CD4-positive, alpha-beta T cell treated with Interleukin-10 for 1 hour (primary cell): Measurements from ENCODE around the gene RBM20.

Source experiments
- DNase-seq: peaks from one replicate; pipeline ENCODE4 v3.0.0-alpha.2; 2020

The RBM20 gene

DNA sequence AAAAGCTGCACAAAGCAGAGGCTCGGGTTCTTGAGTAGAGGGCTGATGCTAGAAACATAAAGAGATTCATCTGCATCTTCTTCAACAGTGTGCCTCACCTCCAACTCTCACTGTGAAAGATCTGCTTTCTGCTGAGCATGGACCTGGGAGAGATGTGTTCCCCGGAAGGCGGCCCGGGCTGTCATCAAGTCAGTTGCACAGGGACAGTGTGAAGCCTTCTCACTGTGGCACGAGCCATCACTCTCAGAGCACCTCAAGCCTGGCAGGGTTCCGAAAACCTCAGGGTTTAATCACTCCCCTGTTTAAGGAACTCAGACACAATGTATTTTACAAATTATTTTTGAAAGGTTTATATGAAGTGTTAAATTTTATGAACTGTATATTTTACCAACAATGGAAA lies 98.7 kb downstream of the RBM20 start:
- DNase-seq: no peak

DNA sequence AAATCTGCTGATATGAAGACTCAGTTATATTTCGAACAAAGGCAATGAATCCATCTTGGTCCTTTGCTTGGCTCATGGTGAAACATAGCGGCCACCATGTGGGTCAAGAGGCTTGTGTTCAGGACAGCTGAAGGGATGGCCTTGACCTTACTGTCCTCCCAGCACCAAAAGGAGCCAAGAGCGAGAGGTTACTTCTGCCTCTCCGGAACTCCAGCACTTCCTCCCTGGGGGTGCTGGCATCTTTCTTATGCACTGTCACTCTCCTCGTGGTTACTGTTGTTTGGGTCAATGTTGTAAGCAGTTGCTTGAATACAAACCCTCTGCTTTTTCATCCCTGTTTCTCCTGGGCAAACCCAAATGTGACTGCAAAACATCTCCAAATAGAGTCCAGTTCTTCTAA lies 100.6 kb downstream of the RBM20 start:
- no peak for DNase-seq

DNA sequence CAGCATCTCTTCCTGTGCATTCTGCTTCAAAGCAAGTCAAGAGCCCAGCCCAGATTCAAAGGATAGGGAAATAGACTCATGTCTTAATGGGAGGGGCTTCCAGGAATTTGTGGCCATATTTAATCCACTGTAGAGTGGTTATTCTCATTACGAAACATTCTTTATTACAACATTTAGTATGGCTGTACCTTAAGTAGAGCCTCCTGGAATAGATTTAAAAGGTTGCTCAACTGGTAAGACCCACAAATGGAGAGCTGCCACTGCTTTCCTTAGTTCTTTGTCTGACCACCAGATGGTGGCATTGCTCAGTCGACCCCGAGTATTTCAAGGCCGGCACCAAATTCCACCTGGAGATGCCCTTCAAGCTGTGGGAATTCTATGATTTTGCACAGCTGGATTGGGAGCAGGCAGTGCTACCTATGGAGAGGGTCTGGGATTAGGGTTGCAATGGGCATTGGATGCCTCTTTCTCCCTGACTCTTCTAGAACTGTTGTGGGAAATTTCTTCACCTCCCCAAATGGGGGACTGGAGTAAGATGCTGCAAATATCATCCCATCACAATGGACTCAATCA lies 102.2 kb downstream of the RBM20 start:
- DNase-seq: peak; percentile 63

DNA sequence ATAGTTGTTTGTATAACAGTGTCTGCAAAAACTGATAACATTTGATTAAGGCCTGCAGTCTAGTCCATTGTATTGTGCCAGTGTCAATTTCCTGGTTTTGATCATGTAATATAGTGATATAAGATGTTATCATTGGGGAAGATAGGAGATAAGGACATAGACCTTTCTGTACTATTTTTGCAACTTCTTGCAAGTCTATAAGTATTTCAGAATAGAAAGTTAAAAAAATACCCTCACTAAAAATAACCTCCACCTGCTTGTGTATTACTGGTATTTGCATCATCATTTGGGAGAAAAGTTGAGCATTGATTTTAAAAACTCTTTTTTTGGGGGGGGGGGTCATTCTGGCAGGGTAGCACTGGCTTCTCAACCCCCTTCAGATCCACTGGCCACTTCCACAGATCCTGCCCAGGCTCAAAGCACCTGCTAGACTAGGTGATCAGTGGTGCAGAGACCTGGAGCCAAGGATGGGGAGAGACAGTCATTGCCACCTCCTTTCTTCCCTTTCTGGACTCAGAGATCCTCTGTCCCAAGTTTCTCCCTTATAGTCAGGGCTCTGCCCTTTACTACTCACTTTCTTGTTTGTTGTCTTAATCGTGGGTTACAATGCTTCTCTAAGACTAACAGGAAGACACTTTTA lies 103.0 kb downstream of the RBM20 start:
- no peak for DNase-seq

DNA sequence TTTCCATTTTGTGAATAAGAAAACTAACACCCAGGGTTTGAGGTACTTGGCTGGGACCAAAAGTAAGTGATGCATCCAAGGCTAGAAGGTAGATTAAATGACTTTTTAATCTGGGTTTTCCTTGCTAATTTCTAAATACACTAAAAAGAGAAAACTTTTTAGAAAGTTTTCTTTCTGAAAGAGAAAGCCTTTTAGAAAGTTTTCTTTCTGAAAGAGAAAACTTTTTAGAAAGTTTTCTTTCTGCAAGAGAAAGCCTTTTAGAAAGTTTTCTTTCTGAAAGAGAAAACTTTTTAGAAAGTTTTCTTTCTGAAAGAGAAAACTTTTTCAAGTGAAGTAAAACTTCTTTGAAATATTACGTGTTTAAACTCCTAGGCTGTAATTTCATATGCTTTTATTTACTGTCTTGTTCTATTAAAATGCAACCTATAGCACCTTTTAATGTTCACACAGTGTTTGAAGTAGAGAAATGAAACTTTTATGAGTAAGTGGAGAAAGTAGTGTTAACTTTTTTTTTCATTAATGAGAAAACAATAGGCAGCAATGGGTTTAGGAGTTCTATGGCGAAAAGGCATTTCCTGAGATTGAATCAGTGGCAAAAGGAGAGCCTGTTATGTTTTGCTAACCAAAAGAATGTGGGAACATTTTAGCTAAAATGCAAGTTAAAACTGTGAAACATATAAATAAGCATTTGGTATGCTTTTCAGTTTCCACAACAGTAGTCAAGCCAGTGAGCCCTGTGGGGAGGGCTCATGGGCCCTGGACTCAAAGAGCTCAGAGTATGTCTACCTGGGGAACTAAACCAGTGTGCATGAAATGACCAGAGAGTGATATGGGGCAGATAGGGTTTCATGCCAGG lies 103.7 kb downstream of the RBM20 start:
- no peak for DNase-seq

DNA sequence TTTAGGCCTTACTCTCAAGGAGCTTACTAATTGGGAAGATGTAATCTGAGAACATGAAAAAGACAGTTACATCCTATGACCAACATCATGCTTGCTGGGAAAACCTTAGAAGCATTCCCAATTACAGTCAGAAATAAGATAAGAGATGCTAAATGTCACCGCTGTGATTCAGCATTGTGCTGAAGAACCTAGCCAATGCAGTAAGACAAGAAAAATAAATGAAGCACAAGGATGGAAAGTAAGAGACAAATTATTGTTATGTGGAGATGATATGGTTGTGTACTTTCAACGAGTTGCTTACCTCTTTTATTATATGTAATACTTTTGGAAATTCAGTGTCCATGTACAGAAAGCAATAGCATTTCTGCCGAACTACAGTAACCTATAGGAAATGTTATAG lies 104.8 kb downstream of the RBM20 start:
- DNase-seq: no peak

DNA sequence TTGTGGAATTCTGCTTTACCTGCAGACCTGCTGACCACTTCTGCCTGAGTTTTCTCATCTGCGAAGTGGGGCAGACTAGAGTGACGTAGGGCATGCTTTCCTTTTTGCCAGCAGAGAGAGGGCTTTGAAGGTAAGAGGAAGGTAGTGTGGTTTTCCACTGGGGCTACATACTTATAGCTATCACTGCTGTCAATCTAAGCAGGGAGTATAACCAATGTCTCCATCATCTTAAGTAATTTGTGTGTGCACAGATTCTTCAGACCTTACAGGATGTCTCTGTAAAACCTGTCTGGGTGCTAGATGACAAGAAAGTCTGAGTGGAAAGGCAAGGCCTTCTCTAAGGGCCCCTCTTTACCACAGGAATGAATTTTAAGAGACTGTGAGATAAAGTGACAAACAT lies 106.8 kb downstream of the RBM20 start:
- DNase-seq: peak; percentile 40

DNA sequence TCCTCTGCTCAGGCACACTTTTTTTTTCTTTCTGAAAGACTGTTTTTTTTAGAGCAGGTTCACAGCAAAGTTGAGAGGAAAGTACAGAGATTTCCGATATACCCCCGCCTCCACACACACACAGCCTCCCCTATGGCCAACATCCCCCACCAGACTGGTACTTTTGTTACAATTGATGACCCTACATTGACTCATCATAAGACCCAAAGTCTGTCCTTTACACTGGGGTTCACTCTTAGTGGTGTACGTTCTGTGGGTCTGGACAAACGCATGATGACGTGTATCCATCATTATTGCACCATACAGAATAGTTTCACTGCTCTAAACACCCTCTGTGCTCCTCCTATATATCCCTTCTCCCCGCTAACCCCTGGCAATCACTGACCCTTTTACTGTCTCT lies 107.7 kb downstream of the RBM20 start:
- no peak for DNase-seq

DNA sequence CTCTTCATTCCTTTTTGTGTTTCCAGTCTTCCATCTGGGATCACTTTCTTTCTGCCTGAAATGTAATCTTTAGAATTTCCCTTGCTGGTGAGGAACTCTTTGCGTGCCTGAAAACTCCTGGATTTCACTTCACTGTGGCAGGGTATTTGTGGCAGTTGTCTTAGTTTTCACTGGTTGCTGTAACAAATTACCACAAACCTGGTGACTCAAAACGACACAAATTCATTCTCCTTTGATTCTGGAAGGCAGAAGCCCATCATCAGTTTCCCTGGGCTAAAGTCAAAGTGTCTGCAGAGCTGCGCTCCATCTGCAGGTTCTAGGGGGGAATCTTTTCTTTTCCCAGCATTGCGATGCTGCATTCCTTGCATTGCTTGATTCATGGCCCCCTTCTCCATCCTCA lies 109.3 kb downstream of the RBM20 start:
- DNase-seq: no peak

DNA sequence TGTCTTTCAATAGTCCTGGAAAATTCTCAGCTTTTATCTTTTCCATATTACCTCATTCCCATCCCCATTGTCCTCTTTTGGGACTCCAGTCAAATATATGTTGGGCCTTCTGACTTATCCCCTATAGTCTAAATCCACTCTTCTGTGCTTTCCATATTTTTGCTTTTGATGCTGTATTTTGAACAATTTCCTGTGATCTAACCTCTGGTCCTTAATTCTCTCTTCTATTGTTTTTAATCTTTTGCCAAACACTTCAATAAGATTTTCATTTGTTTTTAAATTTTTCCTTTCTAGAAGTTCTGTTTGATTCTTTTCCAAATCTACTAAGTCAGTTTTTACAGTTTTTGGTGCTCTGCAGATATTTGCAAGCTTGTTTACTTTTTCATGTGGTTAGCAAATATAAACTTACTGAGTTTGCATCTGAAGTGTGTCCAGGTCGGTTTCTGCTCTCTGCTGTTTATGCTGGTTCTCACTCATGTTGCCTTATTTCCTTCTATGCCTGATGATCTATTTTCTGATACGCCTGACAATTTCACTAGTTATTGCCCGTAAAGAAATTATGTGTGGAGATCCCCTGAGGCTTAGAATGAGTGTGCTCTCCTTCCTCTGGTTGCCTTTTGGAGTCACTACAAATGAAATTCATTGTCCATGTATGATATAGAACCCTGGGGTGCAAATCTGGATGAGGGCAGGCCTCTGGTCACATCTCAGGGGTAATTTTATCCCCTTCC lies 110.4 kb downstream of the RBM20 start:
- no peak for DNase-seq

DNA sequence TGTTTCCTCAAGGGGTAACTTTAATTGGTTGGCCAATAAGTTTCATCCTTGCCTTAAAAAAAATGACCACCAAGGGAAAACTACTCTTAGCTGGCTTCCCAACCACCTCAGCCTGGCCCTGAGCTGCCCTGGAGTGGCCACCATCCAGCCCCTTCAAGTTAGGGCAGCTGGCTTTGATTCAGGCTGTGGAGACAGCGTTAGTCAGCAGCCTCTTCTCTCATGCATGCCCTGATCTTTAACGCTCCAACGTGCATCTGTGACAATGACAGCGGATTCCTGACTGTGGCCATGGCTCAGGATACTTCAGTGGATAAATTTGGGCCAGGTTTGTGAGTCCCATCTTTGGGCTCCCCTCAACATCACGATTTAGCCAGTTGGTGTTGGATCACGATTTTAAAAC lies 111.6 kb downstream of the RBM20 start:
- no peak for DNase-seq

DNA sequence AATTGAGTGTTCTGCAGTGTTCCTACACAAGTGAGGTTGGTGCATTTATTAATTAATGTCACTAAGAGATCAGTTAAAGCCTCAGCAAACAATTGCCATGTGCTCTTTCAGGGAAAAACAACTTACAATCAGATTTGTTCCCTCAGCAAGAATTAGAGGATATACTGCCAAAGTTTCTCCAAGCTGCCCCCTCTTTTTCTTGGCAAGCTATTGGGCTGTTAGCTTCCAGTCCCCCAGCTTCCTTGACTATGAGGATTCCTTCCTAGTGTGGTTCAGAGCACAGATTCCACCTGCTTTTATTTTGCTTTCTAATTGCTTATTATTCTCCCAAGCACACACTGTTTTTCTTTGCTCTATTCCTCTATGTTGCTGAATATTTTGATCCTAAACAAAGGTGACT lies 112.7 kb downstream of the RBM20 start:
- DNase-seq: no peak

DNA sequence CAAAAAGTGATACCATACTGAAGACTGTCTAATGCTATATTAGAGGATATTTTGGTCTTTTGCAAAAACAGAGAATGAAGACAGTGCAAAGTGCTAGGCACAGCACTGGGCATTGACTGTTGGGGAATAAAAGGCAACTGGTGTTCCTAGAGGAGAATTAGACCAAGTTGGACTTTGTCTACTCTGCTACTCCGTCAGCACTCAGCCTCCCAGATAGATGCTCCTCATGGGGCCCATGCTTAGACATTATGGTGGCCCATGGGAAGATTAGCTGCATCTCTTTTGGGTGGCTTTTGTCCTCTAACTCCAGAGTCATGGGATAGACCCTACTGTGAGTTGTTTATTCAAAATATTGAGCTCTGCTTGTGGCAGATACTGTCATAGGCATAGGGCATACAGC lies 113.5 kb downstream of the RBM20 start:
- no peak for DNase-seq

DNA sequence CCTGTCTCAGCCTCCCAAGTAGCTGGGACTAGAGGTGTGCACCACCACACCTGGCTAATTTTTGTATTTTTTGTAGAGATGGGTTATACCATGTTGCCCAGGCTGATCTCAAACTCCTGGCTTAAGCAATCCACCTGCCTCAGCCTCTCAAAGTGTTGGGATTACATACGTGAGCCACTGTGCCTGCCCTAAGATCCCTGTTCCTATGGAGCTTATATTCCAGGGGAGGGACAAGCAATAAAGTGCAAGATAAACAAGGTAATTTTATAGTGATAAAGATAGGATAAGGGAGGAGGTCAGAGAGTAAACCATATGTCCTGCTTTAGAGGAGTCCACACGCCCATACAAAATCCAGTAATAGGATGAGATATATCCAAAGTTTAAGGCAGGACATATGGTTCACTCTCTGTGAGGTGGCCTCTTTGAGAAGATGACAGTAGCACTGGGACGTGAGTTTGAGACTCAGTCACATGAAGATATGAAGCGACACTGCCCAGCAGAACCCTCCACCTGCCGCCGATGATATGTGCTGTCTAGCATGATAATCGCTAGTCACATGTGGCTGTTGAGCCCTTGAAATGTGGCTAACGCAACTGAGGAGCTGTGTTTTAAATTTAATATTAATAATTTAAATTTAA lies 114.1 kb downstream of the RBM20 start:
- DNase-seq: no peak

DNA sequence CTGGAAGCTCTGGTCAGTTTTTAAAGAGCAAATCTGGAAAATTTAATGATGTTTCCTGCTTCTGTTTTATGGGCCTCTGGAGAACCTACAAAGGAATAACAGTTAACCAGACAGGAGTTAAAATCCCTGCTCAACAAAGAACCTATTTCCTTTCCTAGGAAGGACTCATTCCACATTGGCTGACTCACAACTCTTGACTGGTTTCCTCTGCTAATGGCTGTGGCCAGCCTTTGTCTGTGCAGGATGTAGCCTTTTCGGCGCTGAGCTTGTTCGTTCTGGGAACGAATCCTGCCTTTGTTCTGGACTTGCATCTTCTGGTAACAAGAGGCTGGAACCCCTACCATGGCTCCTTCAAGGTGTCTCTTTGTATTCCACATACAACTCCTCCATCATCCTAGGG lies 114.8 kb downstream of the RBM20 start:
- no peak for DNase-seq

DNA sequence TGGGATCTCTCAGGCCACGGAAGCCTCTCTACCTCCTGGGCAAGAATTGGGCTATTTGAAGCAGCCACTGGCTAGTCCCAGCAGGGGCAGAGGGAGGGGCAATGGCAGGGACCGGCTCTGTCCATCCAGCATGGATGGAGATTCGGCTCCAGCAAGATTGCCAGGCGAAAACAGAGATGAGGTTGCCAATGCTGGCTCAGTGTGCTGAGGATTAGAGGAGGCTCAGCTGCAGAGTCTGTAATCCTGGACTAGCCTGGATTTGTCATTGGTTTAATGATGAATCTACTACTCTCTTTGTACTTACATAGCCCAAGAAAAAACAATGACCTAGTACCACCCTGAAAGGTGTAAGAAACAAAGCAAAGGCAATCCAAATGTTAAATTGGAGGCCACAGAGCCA lies 115.4 kb downstream of the RBM20 start:
- no peak for DNase-seq

DNA sequence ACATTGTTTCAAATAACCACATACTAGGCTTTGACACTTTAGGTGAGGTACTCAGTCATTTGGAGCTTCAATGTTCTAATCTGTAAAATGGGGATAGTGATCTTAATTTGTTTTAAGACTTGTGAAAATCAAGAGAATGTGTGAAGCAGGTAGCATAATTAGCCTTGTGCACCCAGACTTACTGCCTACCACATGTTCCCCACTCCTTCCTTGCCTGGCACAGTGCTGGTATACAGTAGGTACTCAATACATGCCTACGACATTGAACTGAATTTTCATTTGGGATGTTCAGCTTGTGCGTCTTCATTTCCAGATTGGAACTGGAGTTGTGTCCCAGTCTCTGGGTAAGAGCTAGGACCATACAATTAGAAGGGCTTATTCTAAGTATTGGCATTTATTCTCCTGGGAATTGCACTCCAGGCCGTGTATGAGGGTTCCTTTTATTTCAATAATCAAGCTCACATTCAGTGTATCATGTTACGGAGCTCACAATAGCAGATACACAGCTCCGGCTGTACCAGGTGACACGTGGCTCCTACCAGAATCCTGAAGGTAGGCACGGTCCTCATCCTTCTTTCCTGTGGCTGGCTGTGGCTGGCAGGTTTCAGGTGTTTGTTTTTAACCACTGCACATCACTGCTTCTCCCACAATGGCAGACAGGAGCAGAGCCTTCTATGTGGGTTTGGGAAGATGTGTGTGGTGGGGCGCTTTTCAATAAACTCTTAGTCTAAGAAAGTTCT lies 118.1 kb downstream of the RBM20 start:
- no peak for DNase-seq

DNA sequence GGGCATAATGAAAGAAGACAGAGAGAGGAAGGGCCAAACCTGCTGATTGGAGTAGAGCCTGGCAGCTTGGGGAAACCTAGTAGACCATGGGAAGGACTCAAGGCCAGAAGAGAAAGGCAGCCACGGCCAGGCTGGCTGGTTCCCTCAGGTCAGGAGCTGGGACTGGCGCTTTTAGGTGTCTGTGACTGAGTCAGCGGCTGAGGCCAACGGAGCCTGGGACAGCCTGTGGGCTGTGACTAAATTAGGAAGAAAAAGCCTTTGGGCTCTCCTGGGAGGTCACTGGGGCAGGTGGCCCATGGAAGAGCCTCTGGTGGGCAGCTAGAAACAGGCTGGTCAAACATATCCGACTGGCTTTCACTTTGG lies 118.7 kb downstream of the RBM20 start:
- DNase-seq: no peak

DNA sequence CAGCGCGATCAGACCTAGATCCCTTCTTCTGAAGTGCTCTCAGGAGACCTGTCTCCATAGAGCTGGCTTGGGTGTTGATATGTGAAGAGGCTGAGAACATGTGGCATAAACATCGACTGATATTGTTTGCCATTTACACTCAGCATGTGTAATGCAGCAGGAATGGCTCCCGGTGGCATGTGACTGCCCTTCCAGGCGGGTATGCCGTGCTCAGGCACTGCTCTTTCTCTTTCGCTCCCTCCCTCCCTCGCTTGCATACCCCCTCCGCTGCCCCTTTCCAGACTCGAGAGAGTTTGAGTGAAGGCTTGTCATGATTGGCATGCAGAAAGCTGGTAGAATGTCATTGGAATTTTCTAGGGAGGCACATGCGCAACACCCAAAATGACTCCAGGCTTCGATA lies 120.2 kb downstream of the RBM20 start:
- DNase-seq: no peak

DNA sequence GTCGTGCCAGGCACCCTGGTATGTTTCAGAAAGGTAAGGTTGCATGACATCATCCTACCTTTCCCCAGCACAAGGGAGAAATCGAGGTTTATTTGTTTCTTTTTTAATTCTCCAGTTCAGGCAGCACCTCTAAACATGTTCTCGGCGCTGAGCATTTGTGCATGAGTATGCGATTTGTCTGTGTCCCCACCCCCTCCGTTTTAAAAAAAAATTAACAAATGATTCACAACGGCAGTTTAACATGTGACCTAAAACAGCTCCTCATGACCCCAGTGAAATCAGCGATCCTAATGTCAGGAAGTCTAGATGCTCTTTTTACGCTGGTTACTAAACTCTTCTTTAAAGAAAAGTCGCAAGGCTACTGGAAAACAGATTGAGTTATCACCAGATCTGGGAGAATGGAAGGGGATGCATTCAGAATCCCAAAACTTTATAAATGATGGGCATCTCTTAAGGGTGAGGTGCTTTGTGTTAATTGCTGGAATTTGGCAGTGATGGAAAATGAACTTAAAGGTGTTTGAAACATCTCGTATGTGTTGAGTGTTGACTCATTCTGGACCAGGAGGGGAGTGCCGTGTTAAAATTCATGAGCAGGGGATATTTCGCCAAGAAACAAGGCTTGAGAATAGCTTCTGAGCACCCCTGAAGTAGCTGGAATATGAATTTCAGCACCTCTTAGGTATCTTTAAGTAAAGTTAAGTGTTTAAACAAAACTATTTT lies 120.8 kb downstream of the RBM20 start:
- DNase-seq: no peak

DNA sequence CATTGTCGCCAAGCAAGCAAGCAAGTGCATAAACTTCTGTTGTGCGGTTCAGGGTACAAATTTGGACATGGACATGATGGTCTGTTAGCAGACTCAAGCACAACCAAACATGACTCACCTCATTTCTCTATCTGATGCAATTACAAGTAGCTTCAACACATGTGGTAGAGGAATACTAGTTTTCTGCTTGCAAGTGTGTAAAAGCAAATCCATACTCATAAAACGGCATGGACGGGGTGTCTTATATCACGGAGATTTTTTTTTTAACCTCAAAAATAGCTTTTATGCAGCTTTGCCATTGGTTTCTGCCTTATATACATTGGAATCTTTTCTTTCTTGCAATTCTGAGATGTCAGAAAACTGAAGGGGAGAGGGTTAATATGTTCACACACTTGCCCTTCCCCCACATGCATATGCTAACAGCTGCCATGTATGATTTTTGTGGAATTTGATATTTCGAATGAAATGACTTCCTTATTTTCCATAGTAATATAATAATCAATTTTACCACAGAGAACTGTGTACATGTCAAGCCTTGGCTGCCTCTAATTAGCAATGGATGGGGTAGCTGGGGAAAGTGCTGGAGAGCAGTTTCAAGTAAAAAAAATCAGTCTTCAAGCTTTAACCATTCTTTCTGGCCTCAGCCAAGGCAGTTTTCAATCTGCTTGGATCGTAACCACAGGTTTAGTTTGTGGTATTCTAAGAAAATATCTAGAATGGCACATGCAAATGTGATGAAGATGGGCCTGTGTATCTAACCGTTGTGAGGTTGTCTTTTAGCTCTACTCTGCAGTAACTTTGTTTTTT lies 121.6 kb downstream of the RBM20 start:
- DNase-seq: no peak
